Retinal pigment epithelial cell (primary cell): Measurements from ENCODE around the gene SPSB3.

Experiments used
- DNase-seq: peaks from one replicate; pipeline ENCODE4 v3.0.0-alpha.2; 2010; ENCODE audit warnings: low read depth
- H3K4me3 ChIP-seq: 2 replicates; pipeline ENCODE4 v1.5.1; 2011; ENCODE audit warnings: mild to moderate bottlenecking, low read length, control low read depth, moderate library complexity
- TF ChIP-seq, protein P1 (sequence below): conservative IDR thresholded peaks from 2 replicates; pipeline ENCODE4 v1.5.1; 2011; ENCODE audit warnings: low read depth, low read length, control low read depth, inconsistent platforms

SPSB3 gene

DNA sequence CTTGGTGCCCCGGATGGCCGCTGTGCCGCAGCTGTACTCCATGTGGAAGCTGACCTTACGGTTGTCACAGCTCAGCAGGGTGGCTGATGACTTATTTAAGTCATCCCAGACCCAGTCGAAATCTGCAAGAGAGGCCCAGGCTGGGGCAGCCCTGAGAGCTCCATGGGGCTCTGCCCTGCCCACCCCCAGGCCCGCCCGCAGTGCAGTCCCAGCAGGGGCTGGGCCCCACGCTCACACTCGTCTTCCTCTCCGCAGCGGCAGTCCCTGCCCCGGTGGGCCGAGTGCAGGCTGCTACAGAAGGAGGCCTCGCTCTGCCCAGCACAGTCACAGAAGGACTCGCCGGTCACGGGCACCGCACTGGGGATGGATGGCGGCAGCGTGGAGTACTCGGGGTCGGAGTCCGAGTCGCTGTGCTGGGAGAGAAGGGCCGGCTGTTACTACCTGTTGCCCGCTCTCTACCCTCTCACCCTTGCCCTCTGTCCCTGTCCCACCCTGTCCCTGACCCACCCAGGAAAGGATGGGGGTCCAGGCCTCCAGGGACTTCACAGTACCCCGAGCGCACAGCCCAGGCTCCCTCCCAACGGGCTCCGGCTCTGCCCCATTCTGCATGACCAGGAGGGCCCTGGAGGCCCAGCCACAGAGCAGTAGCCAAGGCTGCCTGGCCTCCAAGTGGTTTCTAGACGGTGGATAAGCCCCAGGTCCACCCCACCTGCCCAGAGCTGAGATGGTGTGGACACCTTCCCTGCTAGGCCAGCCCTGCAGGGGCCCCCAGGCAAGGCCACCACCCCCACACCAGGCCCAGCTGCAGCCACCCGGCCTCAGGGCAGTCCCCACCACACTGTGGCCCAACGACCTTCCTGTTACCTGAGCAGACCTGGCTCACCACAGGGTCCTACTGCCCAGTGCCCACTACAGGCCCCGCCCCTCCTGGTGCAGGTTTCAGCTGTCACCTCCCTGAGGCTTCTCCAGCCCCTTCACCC lies 3.9 kb downstream of the SPSB3 start:
- no peak for DNase-seq
- TF ChIP-seq, protein P1, sequence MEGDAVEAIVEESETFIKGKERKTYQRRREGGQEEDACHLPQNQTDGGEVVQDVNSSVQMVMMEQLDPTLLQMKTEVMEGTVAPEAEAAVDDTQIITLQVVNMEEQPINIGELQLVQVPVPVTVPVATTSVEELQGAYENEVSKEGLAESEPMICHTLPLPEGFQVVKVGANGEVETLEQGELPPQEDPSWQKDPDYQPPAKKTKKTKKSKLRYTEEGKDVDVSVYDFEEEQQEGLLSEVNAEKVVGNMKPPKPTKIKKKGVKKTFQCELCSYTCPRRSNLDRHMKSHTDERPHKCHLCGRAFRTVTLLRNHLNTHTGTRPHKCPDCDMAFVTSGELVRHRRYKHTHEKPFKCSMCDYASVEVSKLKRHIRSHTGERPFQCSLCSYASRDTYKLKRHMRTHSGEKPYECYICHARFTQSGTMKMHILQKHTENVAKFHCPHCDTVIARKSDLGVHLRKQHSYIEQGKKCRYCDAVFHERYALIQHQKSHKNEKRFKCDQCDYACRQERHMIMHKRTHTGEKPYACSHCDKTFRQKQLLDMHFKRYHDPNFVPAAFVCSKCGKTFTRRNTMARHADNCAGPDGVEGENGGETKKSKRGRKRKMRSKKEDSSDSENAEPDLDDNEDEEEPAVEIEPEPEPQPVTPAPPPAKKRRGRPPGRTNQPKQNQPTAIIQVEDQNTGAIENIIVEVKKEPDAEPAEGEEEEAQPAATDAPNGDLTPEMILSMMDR: no peak
- no peak overlapping the region for H3K4me3 ChIP-seq

- TF ChIP-seq, protein P1: no peak
- DNase-seq: no peak
- H3K4me3 ChIP-seq: no peak overlapping the region
Measured at GRCh38 chr16:1777375-1778199, 4.8 kb downstream of the SPSB3 start.

DNA sequence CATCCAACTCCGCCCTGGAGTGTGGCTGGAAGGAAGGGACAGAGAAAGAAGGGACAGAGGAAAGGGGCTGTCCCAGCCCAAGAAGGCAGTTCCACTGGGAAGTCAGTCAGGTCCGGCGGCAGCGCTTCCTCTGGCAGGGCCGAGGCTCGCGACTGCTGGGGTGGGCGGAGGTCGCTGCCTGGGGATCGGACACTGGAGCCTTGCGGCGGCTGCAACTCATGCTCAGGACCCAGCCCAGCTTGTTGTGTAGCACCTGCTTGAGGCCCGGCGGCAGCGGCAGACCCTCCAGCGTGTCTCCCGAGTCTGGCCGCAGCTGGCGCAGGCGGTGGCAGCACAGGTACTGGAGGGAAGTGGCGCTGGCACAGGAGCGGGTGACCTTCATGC lies 5.4 kb downstream of the SPSB3 start:
- no peak overlapping the region for H3K4me3 ChIP-seq
- no peak for DNase-seq
- TF ChIP-seq, protein P1: no peak

DNA sequence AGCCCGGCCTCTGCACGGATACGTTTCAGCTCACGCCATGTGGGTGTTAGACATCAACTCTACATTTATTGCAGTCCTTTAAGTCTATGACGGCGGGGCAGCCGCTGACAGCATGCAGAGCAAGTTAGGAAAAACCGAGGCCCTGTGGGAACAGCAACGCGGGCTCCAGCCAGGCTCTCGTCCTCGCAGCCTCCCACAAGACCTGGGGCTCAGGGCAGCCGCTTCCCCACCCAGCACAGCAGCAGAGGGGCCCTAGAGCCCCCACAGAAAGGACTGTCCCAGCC lies 5.8 kb downstream of the SPSB3 start:
- TF ChIP-seq, protein P1: no peak
- DNase-seq: no peak
- H3K4me3 ChIP-seq: no peak overlapping the region

GRCh38 chr16:1775846-1776671 lies 6.3 kb downstream of the SPSB3 start:
- DNase-seq: no peak
- H3K4me3 ChIP-seq: no peak overlapping the region
- TF ChIP-seq, protein P1: no peak

DNA sequence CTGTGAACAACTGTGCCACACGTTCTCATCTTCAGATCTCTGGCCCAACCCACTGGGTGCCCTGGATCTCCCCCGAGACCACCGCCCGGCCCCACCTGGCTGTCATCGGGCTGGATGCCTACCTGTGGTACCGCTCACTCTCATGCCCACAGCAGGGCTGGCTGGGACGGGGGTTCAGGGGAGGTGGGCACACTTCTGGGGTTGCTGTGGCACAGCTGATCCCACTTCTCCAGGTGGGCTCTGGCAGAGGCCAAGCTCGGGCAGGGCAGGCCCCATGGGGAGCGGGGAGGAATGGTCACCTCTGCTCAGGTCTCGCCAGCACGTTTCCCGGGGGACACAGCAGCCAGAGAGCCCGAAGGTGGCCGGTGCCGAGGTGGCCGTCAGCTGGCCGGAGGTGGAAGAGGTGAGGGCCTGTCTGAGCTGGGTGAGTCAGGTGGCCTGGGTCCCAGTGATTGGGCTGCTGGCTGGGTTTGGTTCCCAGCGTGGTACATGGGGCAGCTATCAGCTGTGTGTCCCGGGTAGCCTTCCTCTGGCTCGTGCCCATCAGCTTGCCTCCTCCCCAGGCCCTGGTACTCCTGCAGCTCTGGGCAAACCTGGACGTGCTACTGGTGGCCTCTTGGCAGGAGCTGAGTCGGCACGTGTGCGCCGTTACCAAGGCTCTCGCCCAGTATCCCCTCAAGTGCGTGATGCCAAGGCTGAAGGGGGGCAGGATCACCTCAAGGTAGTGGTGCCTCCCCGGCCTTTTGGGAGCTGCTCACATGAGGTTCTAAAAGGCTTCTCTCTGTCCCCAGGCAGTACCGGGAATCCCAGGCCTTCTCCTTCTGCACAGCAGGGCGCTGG lies 7.1 kb downstream of the SPSB3 start:
- TF ChIP-seq, protein P1: no peak
- no peak overlapping the region for H3K4me3 ChIP-seq

More for the DNA sequence above, 7.1 kb downstream of the SPSB3 start:
- DNase-seq: no peak
